NCI-H2029 (cell line): Measurements from ENCODE around the gene RSPO4.
"Not testable (repeated sequence)": the region's sequence is repeated elsewhere in the genome, so short reads cannot be mapped to it uniquely, and the experiment has no call there.

Experiments
- DNase-seq: peaks from one replicate; lab custom pipeline; 2025; lab: John Stamatoyannopoulos, UW

The RSPO4 gene

DNA sequence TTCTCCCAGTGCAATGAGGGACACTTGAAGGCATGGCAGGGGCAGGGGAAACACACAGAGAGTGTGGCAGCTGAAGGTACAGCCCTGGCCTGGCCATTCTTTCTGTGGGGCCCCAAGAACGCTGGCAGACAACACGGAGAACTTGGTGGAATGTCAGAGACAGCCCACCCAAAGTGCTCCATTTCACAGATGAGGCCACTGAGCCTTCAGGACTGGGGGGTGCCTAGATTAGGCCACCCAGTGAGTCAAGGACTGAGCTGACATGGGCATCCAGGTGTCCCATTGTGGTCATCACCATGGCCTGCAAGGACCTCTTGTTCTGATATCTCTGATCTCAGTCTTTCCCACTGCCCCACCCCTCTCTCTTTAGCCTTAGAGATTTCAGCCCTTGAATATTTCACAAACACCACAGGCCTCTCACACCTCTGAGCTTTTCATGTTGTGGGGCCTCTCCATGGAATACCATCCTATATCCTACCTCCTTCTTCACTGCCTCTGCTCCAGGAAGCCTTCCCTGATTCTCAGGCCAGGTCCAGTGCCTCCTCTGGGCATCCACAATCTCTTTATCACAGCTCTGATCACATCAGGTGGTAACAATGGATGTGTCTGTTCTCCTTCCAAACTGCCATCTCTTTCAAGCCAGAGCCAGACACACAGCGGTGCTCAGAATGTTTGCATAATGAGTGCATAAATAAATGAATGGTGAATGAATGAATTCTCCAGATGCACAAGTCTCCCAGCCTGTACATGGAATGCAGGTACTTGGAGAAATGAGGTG is 2.0 kb upstream of the RSPO4 start:
- no peak for DNase-seq

GRCh38 chr20:1002682-1003561 is 811 bp upstream of the RSPO4 start:
- no peak for DNase-seq

GRCh38 chr20:1001116-1001515 is 995 bp downstream of the RSPO4 start:
- DNase-seq, result no peak

DNA sequence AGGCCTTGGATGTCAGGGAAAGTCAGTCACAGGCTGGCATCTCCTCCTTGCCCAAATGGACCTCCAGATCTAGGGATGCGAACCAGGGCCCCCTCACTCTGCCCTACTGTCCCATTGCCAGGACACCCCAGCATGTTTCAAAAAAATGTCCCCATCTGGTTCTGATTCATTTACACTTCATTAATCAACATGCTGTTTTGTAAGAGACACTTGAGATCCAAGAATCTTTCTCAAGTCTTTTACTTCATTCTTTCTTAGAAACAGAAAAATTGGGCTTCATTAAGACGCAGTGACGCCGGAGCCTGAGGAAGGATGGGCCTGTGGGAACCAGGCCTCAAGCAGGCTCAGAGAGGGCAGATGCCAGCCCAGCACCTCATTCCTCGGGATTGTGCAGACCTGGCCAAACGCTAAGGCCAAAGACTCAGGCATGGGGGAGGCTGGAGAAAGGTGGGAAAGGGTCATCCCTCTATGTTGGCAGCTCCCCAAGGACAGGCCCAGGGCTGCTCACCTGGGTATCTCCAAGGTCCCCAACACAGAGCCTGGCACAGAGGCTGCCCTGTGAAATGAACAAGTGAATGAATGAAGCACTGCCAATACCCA is 3.8 kb downstream of the RSPO4 start:
- DNase-seq, result no peak

DNA sequence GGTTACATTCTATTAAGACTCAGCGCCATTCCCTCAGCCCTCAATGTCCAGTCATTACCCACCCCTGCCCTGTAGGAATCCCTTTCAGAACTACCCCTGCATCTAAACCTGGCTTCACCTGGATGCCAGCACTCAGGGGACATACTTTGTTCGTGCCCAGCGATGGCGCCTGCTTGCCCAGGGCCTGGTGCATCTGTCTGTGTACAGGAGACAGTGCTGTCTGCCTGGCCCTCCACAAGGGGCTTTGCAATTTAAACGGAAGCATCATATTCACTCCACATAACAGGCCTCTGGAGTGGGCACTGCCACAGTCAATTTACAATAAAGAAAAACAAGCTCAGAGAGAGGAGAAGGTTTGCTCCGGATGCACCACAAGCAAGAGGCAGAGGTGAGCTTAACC is 4.6 kb downstream of the RSPO4 start:
- no peak for DNase-seq

DNA sequence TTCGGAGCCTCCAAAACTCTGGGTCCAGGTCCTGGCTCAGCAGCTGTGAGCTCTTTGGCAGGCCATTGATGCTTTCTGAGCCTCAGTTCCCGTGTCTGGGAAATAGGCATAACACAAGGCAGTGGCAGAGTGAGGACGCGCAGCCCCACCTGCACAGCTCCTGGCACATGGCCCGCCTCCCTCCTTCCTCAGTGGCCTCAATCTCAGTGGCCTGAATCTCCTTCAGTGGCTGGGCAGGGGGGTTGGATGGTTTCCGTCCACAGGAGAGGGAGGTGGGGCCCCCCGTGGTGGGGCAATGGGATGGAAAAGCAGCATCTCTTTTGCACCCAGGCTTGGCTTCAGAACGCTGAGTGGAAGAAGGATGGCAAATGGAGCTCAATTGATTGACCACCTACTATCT is 5.1 kb downstream of the RSPO4 start:
- no peak for DNase-seq

GRCh38 chr20:995170-995569 is 6.9 kb downstream of the RSPO4 start:
- no peak for DNase-seq

GRCh38 chr20:992801-993535 is 9.1 kb downstream of the RSPO4 start:
- DNase-seq, result no peak

- no peak for DNase-seq
Measured at GRCh38 chr20:991850-992249, 10.3 kb downstream of the RSPO4 start.

DNA sequence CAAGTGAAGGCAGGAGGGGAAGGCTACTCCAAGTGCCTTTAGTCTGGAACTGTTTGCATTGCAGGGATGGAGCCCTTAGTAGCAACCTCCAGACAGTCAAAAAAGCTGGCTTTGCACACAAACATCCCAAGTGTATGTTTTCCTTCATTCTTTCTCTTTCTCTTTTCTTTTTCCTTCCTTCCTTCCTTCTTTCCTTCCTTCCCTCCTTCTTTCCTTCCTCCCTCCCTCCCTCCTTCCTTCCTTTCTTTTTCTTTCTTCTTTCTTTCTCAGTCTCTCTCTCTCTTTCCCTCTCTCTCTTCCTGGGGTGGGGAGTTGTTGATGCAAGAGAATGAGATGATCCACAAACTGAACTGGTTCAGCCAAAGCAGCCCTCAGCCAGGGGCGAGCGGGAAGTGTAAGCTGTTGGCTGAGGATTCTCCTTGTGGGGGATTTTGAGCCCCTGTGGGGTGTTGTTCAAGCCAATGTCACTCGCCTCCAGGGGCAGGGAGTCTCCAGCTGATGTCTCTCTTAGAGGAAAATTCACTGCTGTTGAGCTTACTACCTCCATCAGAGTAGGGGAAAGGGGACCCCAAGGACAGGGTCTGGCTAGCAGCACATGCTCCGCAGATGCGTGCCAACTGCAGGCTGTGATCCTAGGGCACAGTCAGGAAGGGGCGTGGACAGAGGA is 11.7 kb downstream of the RSPO4 start:
- no peak for DNase-seq

- no peak for DNase-seq
Measured at GRCh38 chr20:988272-988671, 13.8 kb downstream of the RSPO4 start.

DNA sequence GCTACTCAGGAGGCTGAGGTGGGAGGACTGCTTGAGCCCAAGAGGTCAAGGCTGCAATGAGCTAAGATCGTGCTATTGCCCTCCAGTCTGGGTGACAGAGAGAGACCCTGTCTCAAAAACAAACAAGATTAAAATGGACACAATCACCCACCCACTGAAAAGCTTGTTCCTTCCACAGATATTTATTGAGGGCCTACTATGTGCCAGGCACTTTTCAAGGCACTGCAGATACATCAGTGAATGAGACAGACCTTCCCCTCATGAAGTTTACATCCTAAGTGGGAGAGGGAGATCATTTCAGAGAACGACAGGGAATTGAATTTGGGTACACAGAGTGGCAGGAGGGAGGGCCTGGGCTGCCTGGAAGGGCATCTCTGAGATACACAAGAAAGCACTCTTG is 14.4 kb downstream of the RSPO4 start:
- no peak for DNase-seq

DNA sequence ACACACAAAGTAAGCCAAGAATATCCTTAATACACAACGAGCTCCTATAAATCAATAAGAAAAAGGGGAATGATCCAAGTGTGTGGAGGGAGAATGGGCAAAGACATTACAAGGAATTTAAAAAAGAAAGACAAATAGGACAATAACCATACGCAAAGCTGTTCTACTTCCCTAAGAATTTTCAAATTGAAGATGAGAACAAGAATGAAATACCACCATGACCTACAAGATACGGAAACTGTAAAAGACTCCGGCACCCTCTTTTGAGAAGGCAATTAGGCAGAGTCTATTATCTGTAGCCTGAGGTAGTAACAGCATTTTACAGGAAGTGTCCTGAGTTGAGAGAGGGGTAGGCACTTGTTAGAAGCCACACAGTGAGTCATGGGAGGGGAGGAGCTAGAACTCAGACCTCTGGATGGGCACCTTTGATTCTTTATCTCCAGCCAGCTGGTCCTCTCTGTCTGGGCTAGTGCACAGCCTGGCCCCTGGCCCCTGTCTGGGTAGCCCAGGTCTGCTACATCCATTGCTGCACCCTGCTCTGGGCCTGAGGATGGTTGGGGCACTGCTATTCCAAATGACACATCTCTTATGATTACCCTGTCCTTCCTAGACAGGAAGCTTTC is 15.3 kb downstream of the RSPO4 start:
- DNase-seq, result no peak

GRCh38 chr20:984994-985393 is 17.1 kb downstream of the RSPO4 start:
- DNase-seq, result not testable (repeated sequence)

- no peak for DNase-seq
Measured at GRCh38 chr20:982754-983153, 19.4 kb downstream of the RSPO4 start.

- DNase-seq, result no peak
Measured at GRCh38 chr20:977021-977420, 25.1 kb downstream of the RSPO4 start.

DNA sequence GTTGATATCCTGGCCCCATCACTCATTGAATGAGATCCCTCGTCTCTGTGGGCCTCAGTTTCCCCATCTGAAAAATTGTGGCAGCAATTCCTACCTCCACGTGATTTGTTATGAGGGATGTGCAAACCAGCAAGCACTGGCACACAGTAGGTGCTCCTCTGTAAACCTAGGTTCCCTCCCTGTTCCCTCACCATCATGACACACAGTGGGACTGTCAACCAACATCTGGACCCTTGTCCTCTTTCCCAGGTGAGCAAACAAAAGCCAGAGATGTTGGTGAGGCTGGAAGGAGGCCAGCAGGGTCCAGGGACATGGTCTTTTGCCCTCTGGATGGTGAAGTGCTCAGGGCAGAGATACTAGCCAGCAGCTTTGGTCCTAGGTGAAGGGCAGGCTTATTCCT is 26.1 kb downstream of the RSPO4 start:
- no peak for DNase-seq

DNA sequence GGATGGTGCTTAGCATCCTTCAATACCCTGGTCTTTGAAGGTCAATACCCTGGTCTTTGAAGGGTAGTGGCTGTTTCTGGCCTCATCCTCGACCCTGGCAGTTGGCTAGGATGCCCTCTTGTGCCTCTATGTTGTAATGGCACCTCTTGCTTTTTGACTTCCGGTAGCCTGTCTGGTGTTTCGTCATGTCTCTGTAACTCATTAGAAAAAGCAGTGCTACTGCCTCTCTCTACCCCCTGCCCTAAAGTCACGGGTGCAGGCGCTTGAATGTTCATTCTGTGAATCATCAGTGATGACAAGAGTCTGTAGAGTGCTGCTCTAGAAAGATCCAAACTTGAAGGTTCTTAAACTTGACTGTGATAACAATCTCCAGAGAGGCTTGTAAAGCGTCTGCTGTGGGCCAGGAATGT is 28.3 kb downstream of the RSPO4 start:
- DNase-seq, result peak; percentile 35

GRCh38 chr20:972256-972655 is 29.9 kb downstream of the RSPO4 start:
- no peak for DNase-seq

GRCh38 chr20:971346-971745 is 30.8 kb downstream of the RSPO4 start:
- DNase-seq, result no peak

DNA sequence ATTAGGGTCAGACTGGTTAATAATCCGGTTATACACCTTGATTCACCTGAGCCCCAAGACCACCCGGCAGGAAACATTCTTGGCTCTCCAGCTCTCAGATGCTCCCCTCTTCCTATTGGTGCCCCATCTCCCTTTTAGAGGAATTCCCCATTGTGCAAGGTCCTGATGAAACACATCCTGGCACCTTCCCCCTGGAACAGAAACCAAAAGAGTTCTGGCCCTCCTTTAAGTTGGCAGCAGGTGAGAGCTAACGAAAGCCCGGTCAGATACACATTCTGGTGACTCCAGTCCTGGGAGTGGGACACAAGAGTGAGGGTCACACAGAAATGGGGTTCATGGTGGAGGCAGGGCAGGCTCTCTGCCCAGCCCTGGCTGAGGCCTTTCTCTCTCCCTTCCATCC is 32.2 kb downstream of the RSPO4 start:
- no peak for DNase-seq
